ENCODE measurements around the gene CHRD.

GRCh38 chr3:184334470-184335158 is 45.2 kb upstream of the CHRD start:
- TF ChIP-seq CTCF (conservative IDR thresholded peaks at IDR 0.05), result no peak
- TF ChIP-seq ZFX (IDR thresholded peaks at IDR 0.05), result no peak
